Measurements from ENCODE around the gene VDR.

- TF ChIP-seq CTCF (IDR thresholded peaks at IDR 0.05; ENCODE audit: borderline replicate concordance, extremely low read depth, low read length, poor library complexity, severe bottlenecking) (no peak), EZH2 (IDR thresholded peaks at IDR 0.05; ENCODE audit: borderline replicate concordance, low read depth, low read length, severe bottlenecking) (no peak)
Measured at GRCh38 chr12:47867495-47867941, 37.3 kb downstream of the VDR start.

All from DND-41 (cell line).